Activated T-cell treated with anti-CD3 and anti-CD28 coated beads for 1 hour (primary cell): ENCODE measurements around the gene RBP7.
"Not testable (repeated sequence)": the region's sequence is repeated elsewhere in the genome, so short reads cannot be mapped to it uniquely, and the experiment has no call there.

Experiments
- DNase-seq: peaks from one replicate; pipeline ENCODE4 v3.0.0-alpha.2; 2020; ENCODE audit warnings: low read depth

The RBP7 gene

DNA sequence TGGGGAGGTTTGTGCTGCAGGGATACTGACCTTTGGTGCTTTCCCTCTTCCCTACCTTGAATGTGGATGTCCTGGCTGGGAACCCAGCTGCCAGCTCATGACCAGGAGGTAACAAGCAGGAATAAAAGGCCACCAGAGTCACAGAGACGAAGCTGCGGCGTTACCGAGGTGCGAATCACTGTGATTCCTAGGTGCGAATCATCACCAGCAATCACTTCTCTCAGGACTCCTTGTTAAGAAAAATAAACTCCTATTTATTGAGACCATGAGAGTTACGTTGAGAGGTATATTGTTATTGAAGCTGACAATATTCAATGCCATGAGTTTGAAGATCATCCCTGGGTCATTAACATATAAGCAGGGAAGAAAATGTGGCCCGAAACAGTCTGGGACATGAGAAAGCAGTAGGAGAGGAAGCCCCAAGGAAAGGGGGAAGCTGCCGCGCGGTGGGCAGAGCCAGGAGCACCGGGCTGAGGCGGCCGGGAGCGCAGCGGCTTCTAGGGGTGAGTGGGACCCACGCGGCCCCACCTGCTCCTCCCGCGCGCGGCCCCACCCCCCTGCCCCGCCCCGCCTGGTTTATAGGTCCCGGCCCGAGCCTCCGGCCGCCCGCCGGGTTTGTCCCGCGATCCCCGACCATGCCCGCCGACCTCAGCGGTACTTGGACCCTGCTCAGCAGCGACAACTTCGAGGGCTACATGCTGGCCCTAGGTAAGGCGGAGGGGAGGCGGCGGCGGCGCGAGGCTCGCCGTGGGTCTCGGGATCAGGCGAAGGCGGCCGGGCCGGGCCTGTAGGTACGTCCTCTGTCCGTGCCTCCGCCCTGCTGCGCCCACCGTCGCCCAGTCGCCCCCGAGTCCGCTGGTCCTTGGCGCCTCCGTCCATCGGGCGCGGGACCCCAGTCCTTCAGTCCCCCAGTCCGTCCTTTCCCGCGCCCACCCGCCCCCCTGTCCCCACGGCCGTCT is at the start of gene RBP7:
TSS of gene RBP7 (plus strand) at position 605 of the 959 bp plus-strand sequence. CDS start at position 636, 31 bp downstream.
- no peak for DNase-seq

DNA sequence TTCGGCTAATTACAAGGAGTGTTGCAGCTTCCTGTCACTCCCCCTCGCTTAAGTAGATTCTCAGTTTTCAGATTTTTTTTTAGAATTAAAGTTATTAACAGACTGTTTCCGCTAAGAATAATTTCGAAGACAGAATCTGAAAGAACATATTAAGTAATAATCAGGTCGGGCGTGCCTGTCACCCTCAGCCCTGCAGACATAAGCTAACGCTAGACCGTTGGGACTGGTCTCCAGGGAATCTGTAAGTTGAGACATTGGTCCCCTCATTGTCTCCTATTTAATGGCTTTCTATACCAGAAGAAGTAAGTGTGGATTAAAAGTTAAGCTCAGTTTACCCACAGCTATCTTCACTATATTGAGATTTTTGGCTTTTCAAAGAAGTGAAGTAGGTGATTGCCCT is 39.3 kb upstream of the RBP7 start:
- no peak for DNase-seq

DNA sequence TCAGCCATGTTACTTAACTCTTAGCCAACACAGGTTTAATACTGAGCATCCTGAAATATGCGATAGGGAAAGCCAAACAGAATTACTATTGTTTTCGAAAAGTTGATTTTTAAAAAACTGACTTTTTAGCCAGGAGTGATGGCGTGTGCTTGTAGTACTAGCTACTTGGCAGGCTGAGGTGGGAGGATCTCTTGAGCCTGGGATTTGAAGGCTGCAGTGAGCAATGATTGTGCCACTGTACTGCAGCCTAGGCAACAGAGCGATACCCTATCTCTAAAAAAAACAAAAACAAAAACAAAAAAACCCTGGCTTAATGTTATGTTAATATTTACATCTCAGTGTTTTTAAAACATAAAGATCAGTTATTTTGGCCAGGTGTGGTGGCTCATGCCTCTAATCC is 37.0 kb upstream of the RBP7 start:
- no peak for DNase-seq

DNA sequence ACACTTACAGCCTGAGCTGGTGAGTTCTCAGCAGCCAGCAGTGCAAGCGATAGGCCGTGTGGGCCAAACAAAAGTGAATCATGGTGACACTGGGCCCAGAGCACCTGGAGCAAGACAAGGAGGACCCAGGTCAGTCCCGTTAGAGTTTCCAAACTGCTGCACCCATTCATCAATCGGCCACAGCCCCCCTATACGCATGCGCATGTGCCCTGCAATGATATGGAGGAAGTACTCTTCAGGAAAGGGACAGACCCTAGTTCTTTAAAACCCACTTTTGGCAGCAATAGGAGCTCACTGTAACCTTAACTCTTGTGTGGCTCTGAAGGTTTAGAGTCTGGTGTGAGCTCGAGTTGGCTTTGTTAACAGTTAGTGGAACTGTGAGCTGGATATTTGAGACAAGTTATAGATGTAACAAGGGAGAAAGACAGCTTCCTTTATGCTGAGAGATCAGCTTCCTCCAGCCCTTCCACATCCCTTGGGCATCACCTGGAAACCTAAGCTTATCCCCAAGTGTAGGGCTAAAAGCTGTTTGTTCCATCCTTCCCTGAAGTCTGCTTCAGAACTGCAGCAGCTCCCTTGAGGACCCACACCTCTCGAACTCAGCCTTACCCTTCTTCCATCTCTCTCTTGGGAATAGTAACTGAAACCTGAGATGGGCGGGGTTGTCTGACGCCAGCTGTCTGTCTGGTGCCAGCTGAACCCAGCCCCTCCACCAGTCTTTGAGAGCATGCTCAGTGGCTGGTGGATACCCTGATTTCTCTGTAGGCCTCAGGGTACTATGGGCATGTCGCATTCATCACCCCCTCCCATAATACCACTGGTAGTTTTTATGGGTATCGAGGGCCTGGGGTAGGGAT is 36.1 kb upstream of the RBP7 start:
- no peak for DNase-seq

DNA sequence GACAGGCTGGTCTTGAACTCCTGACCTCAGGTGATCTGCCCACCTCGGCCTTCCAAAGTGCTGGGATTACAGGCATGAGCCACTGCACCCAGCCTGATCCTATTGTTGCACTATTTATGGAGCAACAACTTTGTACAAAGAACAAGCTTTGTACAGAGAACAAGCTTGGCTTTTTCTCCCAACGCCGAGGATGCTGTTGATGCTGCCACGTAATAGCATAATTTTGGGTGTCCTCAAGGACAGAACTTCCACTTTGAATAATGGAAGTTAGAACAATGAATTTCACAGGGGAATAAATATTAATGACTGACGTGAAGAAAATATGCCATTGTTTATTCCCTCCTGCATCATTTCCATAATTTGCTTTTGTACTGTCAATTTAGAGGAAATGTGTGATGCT is 12.8 kb upstream of the RBP7 start:
- no peak for DNase-seq

DNA sequence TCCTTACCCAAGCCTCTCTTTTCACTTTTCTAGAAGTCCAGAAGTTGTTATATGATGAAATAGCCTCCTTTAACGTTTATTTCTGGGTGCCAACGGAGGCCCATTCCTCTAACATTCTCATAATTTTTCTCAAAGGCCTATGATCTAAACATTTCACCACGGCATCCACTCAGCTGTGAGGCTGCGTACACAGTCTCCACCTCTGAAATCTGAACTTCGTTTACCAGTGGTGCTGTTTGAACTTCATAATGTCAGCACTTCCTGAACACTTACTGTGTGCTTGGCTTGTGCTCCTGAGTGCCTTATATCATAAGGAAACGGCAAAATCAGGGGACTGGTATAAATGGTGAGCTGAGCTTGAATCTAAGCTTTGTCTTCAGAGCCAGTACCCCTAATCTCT is 12.0 kb upstream of the RBP7 start:
- no peak for DNase-seq

DNA sequence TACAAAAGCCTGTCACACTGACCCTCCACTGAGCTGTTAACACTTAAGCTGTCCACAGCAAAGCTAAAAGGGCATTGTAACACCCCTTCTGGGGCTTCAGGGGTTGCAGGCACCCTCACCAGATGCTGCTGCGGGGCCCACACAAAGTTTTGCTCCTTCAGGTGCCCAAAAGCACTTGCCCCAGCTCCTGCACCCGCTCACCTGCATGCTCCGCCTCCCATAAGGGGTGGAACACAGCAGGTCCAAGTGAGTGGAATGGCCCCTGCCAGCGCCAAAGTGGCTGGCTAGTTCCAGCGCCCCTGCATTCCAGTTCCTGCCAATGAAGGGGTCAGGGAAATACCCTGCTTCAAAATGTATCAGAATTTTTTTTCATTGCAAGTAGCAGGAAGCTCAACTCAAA is 7.3 kb upstream of the RBP7 start:
- no peak for DNase-seq

DNA sequence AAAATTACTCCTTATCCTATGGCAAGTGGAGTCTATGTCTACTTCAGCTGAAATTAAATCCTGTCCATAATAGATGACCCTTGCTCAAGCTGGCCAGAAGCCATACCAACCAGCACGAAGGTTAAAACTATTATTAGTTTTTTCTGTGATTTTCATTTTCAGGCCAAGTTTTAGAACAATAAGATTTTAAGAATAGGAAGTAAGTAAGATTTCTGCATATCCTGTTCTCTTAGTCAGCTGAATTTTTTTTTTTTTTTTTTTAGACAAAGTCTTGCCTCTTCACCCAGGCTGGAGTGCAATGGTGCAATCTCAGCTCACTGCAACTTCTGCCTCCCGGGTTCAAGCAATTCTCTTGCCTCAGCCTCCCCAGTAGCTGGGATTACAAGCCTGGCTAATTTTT is 6.1 kb upstream of the RBP7 start:
- no peak for DNase-seq

DNA sequence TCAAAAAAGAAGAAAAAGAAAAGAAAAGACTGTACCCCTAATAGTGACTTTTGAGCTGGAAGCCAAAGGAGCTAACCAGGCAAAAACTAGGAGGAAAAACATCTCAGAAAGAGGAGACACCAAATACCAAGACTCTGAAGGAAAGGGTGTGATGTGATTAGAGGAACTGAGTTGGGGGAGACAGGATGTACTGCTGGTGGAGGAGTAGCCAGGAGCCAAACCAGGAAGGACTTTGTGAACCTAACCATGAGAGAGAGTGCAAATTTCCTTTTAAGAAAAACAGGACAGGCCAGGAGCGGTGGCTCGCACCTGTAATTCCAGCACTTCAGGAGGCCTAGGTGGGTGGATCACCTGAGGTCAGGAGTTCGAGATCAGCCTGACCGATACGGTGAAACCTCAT is 4.1 kb upstream of the RBP7 start:
- DNase-seq: no peak

DNA sequence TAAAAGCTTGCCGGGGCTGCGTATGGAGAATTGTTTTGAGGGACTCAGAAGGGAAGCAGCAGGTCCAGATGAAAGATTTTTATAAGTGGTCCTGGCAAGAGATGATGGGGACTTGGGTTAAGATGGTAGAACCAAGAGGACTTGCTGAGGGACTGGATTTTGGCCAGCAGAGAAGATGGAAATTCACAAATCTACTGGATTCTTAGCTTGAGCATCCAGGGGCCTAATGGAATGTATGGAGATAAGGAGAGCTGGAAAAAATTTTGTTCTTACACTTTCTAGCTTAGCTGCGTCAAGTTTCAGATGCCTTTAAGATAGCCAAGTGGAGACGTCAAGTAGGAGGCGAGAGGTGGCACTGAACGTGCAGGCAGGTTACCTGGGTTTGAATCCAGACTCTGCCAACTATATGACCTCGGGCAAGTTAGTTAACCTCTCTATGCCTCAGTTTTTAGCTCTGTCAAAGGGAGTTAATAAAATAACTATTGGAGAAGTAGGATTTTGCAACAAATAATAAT is 3.4 kb upstream of the RBP7 start:
- no peak for DNase-seq

DNA sequence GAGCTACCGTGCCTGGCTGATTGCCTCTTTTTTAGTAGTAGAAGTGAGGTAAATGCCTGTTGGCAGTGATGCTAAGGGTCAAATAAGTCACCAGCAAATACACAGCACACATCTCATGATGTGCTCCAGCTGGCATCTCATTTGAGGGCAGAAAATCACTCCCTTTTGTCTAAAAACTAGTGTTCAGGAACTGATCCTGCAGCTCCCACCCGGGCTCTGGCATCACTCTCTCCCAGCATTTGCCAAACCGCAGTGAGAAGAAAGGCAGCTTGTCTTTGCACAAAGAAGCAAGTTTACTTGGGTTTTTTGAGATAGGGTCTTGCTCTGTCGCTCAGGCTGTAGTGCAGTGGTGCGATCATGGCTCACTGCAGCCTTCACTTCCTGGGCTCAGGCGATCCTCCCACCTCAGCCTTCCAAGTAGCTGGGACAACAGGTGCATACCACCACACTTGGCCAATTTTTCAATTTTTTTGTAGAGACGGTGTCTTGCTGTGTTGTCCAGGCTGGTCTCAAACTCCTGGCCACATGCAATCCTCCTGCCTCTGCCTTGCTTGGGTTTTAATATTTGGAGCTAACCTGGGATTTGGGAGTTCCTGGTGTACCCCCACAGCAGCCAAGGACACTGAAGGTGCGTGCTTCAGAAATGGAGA is 4.1 kb downstream of the RBP7 start:
- no peak for DNase-seq

DNA sequence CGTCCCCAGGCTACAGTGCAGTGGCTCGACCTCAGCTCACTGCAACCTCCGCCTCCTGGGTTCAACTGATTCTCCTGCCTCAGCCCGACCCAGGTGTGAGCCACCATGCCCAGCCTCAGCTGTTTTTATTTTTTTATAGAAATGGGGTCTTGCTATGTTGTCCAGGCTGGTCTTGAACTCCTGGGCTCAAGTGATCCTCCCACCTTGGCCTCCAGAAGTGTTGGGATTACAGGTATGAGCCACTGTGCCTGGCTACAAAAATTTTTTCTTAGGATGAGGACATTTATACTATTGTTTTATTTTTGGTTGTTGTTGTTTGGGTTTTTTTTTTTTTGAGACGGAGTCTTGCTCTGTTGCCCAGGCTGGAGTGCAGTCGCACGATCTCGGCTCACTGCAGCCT is 8.2 kb downstream of the RBP7 start:
- DNase-seq: not testable (repeated sequence)

DNA sequence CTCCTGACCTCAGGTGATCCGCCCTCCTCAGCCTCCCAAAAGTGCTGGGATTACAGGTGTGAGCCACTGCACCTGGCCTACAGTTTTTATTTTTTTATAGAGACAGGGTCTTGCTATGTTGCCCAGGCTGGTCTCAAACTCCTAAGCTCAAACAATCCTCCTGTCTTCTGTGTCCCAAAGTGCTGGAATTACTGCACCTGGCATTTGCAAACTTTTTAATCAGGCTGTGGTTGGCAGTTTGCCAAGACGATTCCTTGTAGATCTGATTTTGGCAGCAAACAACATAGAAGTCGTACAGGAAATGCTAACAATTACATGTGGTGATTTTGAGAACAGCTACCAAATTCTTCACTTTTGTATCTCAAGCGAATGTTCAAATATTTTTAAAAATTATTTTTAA is 10.1 kb downstream of the RBP7 start:
- no peak for DNase-seq

DNA sequence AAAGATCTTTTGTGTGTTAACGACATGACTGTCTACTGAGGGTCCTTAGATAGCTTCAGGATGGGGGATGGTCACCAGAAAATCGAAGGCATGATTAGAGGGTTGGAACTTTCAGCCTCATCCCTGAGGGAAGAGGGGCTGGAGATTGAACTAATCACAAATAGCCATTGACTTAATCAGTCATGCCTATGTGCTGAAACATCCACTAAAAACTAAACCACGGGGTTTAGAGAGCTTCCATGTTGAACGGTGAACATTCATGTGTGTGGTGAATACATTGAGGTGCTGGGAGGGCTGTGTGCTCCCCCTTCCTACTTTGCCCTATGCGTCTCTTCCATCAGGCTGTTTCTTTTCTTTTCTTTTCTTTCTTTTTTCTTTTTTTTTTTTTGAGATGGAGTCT is 17.0 kb downstream of the RBP7 start:
- DNase-seq: no peak

DNA sequence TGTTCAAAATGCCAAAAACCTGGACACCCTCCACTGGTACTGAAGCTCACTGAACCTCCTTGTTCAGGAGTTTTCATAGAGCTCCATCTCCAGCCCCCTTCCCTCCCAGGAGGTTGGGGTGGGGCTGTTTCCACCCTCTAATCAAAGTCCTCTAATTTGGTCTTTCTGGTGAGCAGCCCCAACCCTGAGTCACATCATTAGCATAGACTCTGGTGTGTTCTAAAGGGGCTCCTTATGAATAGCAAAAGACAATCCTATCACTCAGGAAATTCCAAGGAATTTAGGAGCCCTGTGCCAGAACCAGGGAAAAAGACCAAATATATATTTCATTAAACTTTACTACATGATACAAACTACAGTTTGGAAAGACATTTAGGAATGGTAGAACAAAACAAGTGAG is 22.5 kb downstream of the RBP7 start:
- DNase-seq: no peak

DNA sequence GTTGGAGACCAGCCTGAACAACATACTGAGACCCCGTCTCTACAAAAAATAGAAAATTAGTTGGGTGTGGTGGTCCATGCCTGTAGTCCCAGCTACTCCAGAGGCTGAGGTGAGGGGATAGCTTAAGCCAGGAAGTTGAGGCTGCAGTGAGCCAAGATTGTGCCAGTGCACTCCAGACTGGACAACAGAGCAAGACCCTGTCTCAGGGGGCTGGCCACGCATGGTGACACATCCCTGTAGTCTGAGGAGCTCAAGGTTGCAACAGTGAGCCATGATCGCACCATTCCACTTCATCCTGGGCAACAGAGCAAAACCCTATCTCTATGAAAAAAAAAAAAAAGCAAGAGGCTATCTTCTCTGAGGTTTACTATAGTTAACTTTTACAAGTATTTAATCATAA is 23.1 kb downstream of the RBP7 start:
- no peak for DNase-seq

DNA sequence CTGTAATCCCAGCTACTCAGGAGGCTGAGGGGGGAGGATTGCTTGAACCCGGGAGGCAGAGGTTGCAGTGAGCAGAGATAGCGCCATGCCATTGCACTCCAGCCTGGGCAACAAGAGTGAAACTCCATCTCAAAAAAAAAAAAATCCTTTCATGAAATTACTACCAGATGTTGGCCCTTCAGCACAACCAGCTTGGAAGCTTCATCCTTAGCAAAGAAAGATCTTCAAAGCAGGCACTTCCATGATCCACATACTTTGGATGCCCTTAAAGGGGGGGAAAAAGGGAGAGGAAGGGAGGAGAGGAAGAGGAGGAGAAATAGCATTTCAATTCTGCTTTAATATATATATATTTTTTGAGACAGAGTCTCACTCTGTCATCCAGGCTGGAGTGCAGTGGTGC is 23.6 kb downstream of the RBP7 start:
- DNase-seq: not testable (repeated sequence)

DNA sequence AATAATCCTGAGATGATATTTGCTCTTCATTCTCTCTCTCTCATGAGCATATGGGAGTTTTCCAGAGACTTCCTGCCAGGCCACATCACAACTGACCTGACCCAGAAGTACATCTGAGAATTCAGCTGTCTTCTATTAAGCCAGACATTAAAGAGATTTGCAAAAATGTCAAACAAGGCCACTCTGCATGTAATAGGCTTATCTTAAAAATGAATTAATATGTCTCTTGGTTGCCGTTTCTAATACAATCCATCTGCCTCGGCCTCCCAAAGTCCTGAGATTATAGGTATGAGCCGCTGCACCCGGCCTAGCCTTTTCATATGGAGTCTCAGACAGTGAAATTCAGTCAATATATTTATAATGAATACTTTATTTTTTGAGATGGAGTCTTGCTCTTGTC is 25.0 kb downstream of the RBP7 start:
- DNase-seq: not testable (repeated sequence)

DNA sequence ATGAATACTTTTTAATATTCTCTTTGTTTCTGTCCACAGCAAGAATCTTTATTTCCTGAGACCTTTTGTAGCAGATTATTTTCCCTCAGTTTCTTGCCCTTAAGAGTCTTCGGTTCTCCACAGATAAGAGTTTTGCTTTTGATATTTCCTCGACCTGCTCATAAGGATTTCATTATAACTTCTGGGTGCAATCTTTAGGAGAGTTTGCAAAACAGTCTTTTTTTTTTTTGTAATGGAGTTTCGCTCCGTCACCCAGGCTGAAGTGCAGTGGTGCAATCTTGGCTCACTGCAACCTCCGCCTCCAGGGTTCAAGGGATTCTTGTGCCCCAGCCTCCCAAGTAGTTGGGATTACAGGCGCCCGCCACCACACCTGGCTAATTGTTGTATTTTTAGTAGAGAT is 25.6 kb downstream of the RBP7 start:
- DNase-seq: no peak

DNA sequence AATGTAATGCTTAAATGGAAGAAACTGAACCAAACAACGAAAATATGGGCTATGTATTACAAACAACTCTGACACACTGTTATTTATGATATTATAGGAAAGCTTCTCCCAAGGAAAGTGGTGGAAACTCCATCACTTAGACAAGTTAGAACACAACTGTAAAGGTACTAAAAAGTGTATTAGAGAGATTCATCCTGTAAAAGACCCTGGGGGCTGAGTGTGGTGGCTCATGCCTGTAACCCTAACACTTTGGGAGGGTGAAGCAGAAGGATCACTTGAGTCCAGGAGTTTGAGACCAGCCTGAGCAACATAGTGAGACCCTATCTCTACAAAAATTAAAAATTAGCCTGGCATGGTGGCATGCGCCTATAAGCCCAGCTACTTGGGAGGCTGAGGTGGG is 28.3 kb downstream of the RBP7 start:
- DNase-seq: no peak

DNA sequence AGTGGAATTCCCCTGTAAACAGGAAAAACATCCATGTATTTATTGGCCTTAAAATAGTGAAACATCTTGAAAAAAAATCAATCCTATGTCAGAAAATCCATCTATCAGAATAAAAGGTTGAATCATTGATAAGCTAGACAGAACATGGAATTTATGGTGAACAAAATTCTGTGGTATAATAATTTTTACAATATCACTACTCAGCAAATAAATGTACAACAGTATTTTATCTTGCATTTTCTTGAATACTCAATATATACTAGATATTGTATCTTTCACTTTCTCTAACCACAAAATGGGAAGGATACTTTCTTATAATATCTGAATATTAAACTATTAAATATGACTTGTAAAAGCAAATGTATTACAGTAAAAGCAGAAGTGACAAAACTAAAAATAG is 30.0 kb downstream of the RBP7 start:
- DNase-seq: no peak

DNA sequence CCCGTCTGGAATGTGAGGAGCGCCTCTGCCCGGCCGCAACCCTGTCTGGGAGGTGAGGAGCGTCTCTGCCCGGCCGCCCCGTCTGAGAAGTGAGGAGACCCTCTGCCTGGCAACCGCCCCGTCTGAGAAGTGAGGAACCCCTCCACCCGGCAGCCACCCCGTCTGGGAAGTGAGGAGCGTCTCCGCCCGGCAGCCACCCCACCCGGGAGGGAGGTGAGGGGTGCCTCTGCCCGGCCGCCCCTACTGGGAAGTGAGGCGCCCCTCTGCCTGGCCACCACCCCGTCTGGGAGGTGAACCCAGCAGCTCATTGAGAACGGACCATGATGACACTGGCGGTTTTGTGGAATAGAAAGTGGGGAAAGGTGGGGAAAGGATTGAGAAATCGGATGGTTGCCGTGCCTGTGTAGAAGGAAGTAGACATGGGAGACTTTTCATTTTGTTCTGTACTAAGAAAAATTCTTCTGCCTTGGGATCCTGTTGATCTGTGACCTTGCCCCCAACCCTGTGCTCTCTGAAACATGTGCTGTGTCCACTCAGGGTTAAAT is 32.0 kb downstream of the RBP7 start:
- DNase-seq: not testable (repeated sequence)
